Tongue (tissue), 3 donors: ENCODE results near the gene OR10P1. TPM values are rescaled to one million over a fixed set of nuclear protein-coding genes. Genes with fewer than 3 reads are reported as not detected.

Source experiments
- DNase-seq: peaks from one replicate; pipeline ENCODE4 v3.0.0-alpha.2; 2015
- small RNA-seq: library from RNA; depleted of rRNA; stranded (forward); fragments of <200 nt; gene quantifications from one replicate; pipeline ENCODE3, GENCODE V24; 2014; ENCODE audit warnings: low replicate concordance
- total RNA-seq: library from RNA; depleted of rRNA; stranded (reverse); fragments of >200 nt; gene quantifications from one replicate; pipeline ENCODE4 v1.2.3, GENCODE V29; 2014

Gene OR10P1
- total RNA-seq, 1 donor from 2014 or later: not detected

DNA sequence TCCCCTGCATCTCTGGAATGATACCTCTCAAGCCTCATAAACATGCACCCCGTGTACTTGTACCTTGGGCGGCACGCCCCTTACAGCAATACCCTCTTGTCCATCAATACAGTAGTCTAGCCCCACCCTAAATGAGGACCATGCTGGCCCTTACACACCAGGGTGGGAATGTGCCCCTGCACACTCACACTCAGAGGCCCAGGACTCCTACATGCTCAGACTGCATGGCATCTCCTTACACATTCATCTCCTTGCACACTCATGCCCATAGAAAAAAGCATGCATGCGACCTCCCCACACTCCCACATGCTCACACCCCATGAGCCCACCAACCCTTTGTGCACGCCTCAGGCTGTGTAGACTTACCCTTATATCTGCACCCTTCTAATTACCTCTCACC, 49.0 kb downstream of the OR10P1 start:
- no peak for DNase-seq

DNA sequence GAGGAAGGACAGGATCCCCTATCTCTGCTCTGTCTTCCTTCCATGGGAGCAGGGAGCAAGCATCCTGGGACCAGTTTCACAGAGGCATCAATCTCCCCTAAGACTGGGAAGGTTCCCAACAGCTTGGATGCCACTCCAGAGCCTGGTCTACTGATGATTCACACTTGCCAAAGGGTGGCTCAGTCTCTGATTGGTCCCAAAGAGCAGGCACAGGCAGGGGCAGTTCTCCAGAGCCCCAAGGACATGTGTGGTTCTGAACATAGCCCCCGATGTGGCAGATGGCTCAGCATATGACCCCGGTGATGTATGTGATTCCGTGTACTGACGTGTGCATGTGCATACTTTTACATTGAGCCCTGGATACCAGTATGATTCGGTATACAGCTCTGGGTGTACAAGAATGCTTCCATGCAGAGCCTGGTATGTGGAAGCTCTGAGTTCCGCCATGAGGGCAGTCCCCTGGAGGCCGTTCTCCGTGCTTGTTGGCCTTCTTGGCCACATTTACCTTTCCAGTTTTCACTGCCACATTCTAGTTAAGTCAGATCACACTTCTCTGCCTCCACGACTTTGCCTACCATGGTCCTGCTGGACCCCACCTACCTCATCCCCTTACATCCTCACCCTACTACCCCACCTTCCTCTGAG, 49.8 kb downstream of the OR10P1 start:
- DNase-seq: no peak

Small RNA genes within 50 kb of the gene (small RNA-seq; reads per million reads assigned to genes)
- not detected for gene AC009779.5

Other genes with a start within 250 kb of the OR10P1 start
- not detected for gene OR6C65, start 236.4 kb upstream of the OR10P1 start, total RNA-seq
- gene OR6C76, start 210.6 kb upstream of the OR10P1 start, total RNA-seq: not detected
- gene OR6C2, start 192.8 kb upstream of the OR10P1 start, total RNA-seq: not detected
- not detected for gene OR6C70, start 166.8 kb upstream of the OR10P1 start, total RNA-seq
- gene OR6C68, start 144.5 kb upstream of the OR10P1 start, total RNA-seq: not detected
- gene OR6C4, start 87.3 kb upstream of the OR10P1 start, total RNA-seq: not detected
- not detected for gene OR2AP1, start 64.4 kb upstream of the OR10P1 start, total RNA-seq
- gene ITGA7, start 71.0 kb downstream of the OR10P1 start, total RNA-seq: 278 TPM
- gene BLOC1S1, start 79.2 kb downstream of the OR10P1 start, total RNA-seq: 78.9 TPM
- gene RDH5, start 83.5 kb downstream of the OR10P1 start, total RNA-seq: 18.8 TPM
- gene CD63, start 92.1 kb downstream of the OR10P1 start, total RNA-seq: 710 TPM
- 4.5 TPM for gene GDF11, start 106.2 kb downstream of the OR10P1 start, total RNA-seq
- 51.6 TPM for gene SARNP, start 180.8 kb downstream of the OR10P1 start, total RNA-seq
- 5.4 TPM for gene ORMDL2, start 181.1 kb downstream of the OR10P1 start, total RNA-seq
- 37.4 TPM for gene DNAJC14, start 192.7 kb downstream of the OR10P1 start, total RNA-seq
- gene MMP19, start 206.0 kb downstream of the OR10P1 start, total RNA-seq: 1.5 TPM